PC-9 (cell line): ENCODE data around the gene CLMN. TPM values are rescaled to one million over a fixed set of nuclear protein-coding genes. Genes with fewer than 3 reads are reported as not detected.

Experiments used
- BruUV-seq: library from RNA; stranded (reverse); fragments of 400-500 nt; replicated peaks from 2 replicates; lab custom pipeline; 2021; lab: Mats Ljungman, UMichigan
- CTCF ChIA-PET: fragments of 300-600 bp; sonication (Branson Sonifier 250); formaldehyde crosslinking; loops from one replicate; lab custom pipeline; 2022; ENCODE audit warnings: antibody characterized with exemption; lab: Charles Lee
- POLR2A ChIA-PET: fragments of 300-600 bp; sonication (Branson Sonifier 250); formaldehyde crosslinking; loops from one replicate; lab custom pipeline; 2022; ENCODE audit warnings: antibody characterized with exemption; ENCODE audit not compliant: unreplicated experiment; lab: Charles Lee
- DNase-seq, 2 experiments: peaks; one replicate each; pipeline versions ENCODE4 v3.0.0 to v3.0.0-alpha.2; 2015 to 2022; ENCODE audit warnings: mixed read lengths in 1 of 2
- H2AFZ ChIP-seq: fragments of 200-600 bp; sonication (generic); 2 replicates; pipeline ENCODE4 v1.8.1; 2017; ENCODE audit warnings: antibody characterized with exemption
- H3F3A ChIP-seq: fragments of 200-600 bp; sonication (generic); 2 replicates; pipeline ENCODE4 v1.8.1; 2017; ENCODE audit warnings: antibody characterized with exemption, mild to moderate bottlenecking, low read depth; ENCODE audit not compliant: insufficient read depth
- H3K27ac ChIP-seq: fragments of 200-600 bp; sonication (generic); 2 replicates; pipeline ENCODE4 v1.6.1; 2016; ENCODE audit warnings: mixed run types
- H3K27me3 ChIP-seq: fragments of 200-600 bp; sonication (generic); 2 replicates; pipeline ENCODE4 v1.6.1; 2016; ENCODE audit warnings: low read depth, mixed run types; ENCODE audit not compliant: insufficient read depth
- H3K36me3 ChIP-seq: fragments of 200-600 bp; sonication (generic); 2 replicates; pipeline ENCODE4 v1.6.1; 2016; ENCODE audit warnings: low read depth, mixed run types
- H3K4me1 ChIP-seq: fragments of 200-600 bp; sonication (generic); replicated peaks from 2 replicates; pipeline ENCODE4 v1.6.1; 2016; ENCODE audit warnings: mixed run types; ENCODE audit not compliant: insufficient read depth
- H3K4me2 ChIP-seq: fragments of 200-600 bp; sonication (generic); 2 replicates; pipeline ENCODE4 v1.6.1; 2017; ENCODE audit warnings: mixed run types
- H3K4me3 ChIP-seq: fragments of 200-600 bp; sonication (generic); 2 replicates; pipeline ENCODE4 v1.6.1; 2016; ENCODE audit warnings: mixed run types
- H3K79me2 ChIP-seq: fragments of 200-600 bp; sonication (generic); 2 replicates; pipeline ENCODE4 v1.6.1; 2017; ENCODE audit warnings: low read depth, mixed run types
- H3K9me2 ChIP-seq: fragments of 200-600 bp; sonication (generic); 2 replicates; pipeline ENCODE4 v1.8.1; 2017; ENCODE audit warnings: mild to moderate bottlenecking; ENCODE audit not compliant: insufficient read depth
- H3K9me3 ChIP-seq: fragments of 200-600 bp; sonication (generic); 2 replicates; pipeline ENCODE4 v1.8.1; 2016; ENCODE audit warnings: low read depth; ENCODE audit not compliant: insufficient read depth
- H4K20me1 ChIP-seq: fragments of 200-600 bp; sonication (generic); 2 replicates; pipeline ENCODE4 v1.8.1; 2017; ENCODE audit not compliant: insufficient read depth
- CTCF ChIP-seq: fragments of 200-600 bp; sonication (generic); conservative IDR thresholded peaks from 2 replicates; pipeline ENCODE4 v1.6.1; 2017; ENCODE audit warnings: mixed run types, antibody characterized with exemption, mild to moderate bottlenecking, moderate library complexity
- EZH2 ChIP-seq: fragments of 200-600 bp; sonication (generic); IDR thresholded peaks from 2 replicates; pipeline ENCODE4 v1.8.0; 2017; ENCODE audit warnings: antibody characterized with exemption, low read depth
- intact Hi-C: fragments of 100-400 bp; cut with micrococcal nuclease; formaldehyde crosslinking; loops from one replicate; pipeline ENCODE4 v1.10.0; 2022; ENCODE audit not compliant: unreplicated experiment
- total RNA-seq: library from RNA; stranded (reverse); gene quantifications from 2 replicates; pipeline ENCODE4 v1.2.3, GENCODE V29; 2021

The CLMN gene
- total RNA-seq, 1 experiment from 2014 or later: 15.8 TPM

GRCh38 chr14:95185033-95185766 lies 134.5 kb downstream of the CLMN start:
- no peaks in the 10 kb centered on the region for H3K9me3 ChIP-seq
- H3K79me2 ChIP-seq: no peaks in the 10 kb centered on the region
- no peak for DNase-seq
- H3K36me3 ChIP-seq: no peaks in the 10 kb centered on the region
- H3K27me3 ChIP-seq: no peaks in the 10 kb centered on the region
- no peak overlapping the region for H2AFZ ChIP-seq
- intact Hi-C loops: no loop called here
- no peaks in the 10 kb centered on the region for H3F3A ChIP-seq
- no peak overlapping the region for H3K27ac ChIP-seq
- BruUV-seq: no TSS peak
- ChIA-PET POLR2A (interaction anchor here (0.7 kb wide), 1 partner anchor 428 kb away, joined by 3 read pairs; no protein-coding TSS in a partner anchor), CTCF (no interaction called here)
- H3K4me2 ChIP-seq: no peak overlapping the region
- no peaks in the 10 kb centered on the region for H3K4me1 ChIP-seq
- no peak overlapping the region for H3K4me3 ChIP-seq
- no peaks in the 10 kb centered on the region for H4K20me1 ChIP-seq
- TF ChIP-seq CTCF (no peak), EZH2 (no peak)
- H3K9me2 ChIP-seq: no peaks in the 10 kb centered on the region

GRCh38 chr14:95184413-95184790 lies 135.3 kb downstream of the CLMN start:
- Histone ChIP-seq H3F3A (no peaks in the 10 kb centered on the region), H3K4me3 (no peak overlapping the region), H3K27me3 (no peaks in the 10 kb centered on the region), H3K4me2 (no peak overlapping the region), H3K4me1 (no peaks in the 10 kb centered on the region), H3K9me2 (no peaks in the 10 kb centered on the region), H4K20me1 (no peaks in the 10 kb centered on the region), H3K27ac (no peak overlapping the region), H3K9me3 (no peaks in the 10 kb centered on the region), H2AFZ (no peak overlapping the region), H3K36me3 (no peaks in the 10 kb centered on the region), H3K79me2 (no peaks in the 10 kb centered on the region)
- TF ChIP-seq EZH2 (no peak), CTCF (no peak)
- intact Hi-C loops: no loop called here
- BruUV-seq: no TSS peak
- ChIA-PET CTCF (no interaction called here), POLR2A (no interaction called here)
- DNase-seq: no peak

DNA sequence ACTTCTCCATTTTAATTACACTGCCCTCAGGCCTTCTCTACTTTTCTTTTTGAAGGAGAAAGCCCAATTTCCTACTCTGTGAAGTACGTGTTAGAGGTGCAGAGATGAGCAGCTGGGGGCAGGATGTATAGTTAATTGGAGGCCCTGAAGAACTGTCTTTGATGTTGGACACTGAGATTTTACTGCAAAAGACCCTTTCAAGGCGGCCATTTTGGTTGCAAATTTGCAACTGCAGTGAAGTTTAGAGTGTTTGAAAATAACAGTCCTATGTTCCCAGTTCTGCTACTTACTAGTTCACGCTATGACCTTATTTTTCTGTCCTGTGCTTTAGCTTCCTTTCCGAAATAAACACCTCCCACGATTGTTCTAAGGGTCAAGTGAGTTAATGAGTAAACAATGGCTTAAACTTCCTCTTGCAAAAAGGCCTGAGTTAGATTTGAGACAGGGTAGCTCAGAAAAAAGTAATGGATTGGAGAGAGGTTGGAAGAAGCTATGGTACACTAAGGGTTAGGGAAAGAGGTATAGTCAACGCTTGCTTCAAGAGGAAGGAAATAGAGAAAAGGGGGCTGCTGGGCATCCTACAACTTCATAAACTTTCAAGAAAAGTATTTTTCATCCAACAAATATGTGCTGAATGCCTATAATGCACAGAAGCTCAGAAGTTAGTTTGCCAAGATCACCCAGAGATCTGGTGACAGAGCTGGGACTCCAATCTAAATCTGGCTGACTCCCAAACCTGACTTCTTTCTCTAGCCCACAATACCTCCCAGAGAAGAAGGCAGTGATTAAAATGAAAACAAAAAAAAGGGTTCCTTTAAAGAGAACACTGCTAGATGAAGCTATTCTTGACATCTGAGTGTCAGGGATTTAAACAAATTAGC lies 135.9 kb downstream of the CLMN start:
- Histone ChIP-seq H4K20me1 (no peaks in the 10 kb centered on the region), H3K79me2 (no peaks in the 10 kb centered on the region), H2AFZ (no peak overlapping the region), H3K27ac (no peak overlapping the region), H3K9me3 (no peaks in the 10 kb centered on the region), H3K4me2 (no peak overlapping the region), H3K4me1 (no peaks in the 10 kb centered on the region), H3F3A (no peaks in the 10 kb centered on the region), H3K27me3 (no peaks in the 10 kb centered on the region), H3K9me2 (no peaks in the 10 kb centered on the region), H3K36me3 (no peaks in the 10 kb centered on the region), H3K4me3 (no peak overlapping the region)
- POLR2A ChIA-PET: no interaction called here
- TF ChIP-seq CTCF: no peak
- no peak for TF ChIP-seq EZH2
- CTCF ChIA-PET: no interaction called here
- no peak for DNase-seq
- no TSS peak for BruUV-seq
- intact Hi-C loops: no loop called here
